ENCODE results near the gene PAQR4.

The PAQR4 gene

DNA sequence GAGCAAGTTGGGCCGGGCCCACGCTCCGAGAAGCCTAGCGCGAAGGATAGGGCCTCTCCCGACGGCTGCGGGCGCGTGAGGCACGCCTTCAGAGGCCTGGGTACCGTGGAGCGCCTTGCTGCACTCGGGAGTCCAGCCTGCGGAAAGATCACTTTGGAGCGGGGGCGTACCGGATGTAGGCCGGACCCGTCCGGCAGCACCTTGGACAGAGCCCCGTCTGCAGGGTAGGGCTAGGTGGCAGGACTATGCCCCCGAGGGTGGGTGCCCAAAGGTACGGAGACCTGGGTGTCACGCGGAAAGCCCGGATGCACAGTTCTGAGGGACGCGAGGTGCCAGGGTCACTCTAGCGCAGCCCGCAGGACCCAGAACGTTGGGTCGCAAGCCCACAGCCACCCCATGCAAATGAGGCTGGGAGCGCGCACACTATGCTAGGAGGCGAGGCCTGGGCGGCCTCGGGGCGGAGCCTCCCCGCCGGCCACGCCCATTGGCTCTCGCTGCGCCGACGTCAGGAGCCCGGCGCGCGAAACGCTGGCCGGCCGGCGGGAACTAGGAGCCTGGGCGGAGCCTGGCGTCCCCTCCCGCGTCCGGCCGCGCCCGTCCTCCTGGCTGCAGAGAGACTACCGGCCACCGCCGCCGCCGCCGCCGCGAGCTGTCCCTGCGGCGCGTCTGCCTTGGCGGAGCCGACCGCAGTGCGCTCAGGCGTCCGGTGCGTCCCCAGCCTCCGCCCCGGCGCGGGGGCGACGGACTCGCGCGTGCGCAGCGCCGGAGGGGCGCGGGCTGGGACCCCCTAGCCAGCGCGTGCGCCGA lies at the start of gene PAQR4:
Gene PAQR4 (plus strand): TSS at position 611 of the 807 bp plus-strand sequence. CDS start 327 bp downstream, outside the sequence.
- CTCF ChIA-PET = interaction anchor here (0.6 to 2.0 kb wide), 8 partner anchors 8 to 63 kb away, joined by 3 to 12 read pairs (median 5); partner anchors contain the start of gene PKMYT1
- POLR2A ChIA-PET = interaction anchor here (1.2 to 2.4 kb wide), 6 partner anchors 9 to 59 kb away, joined by 3 to 19 read pairs (median 6); partner anchors contain the start of genes PKMYT1 and TNFRSF12A
- TF ChIP-seq, protein P1, sequence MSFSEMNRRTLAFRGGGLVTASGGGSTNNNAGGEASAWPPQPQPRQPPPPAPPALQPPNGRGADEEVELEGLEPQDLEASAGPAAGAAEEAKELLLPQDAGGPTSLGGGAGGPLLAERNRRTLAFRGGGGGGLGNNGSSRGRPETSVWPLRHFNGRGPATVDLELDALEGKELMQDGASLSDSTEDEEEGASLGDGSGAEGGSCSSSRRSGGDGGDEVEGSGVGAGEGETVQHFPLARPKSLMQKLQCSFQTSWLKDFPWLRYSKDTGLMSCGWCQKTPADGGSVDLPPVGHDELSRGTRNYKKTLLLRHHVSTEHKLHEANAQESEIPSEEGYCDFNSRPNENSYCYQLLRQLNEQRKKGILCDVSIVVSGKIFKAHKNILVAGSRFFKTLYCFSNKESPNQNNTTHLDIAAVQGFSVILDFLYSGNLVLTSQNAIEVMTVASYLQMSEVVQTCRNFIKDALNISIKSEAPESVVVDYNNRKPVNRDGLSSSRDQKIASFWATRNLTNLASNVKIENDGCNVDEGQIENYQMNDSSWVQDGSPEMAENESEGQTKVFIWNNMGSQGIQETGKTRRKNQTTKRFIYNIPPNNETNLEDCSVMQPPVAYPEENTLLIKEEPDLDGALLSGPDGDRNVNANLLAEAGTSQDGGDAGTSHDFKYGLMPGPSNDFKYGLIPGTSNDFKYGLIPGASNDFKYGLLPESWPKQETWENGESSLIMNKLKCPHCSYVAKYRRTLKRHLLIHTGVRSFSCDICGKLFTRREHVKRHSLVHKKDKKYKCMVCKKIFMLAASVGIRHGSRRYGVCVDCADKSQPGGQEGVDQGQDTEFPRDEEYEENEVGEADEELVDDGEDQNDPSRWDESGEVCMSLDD (tag by site-specific recombination; IDR thresholded peaks at IDR 0.05) = no peak
- no peak for TF ChIP-seq ZNF311 (tag by site-specific recombination; IDR thresholded peaks at IDR 0.05; ENCODE audit: borderline replicate concordance)
- TF ChIP-seq ZNF2 (tag by site-specific recombination; IDR thresholded peaks at IDR 0.05) = peak; percentile 90
- TF ChIP-seq ZNF366 (tag by site-specific recombination; conservative IDR thresholded peaks at IDR 0.05) = no peak
- TF ChIP-seq ZFHX2 (tag by site-specific recombination; conservative IDR thresholded peaks at IDR 0.05) = peak; percentile 91
- no peak for TF ChIP-seq ZNF341 (tag by site-specific recombination; IDR thresholded peaks at IDR 0.05; ENCODE audit: low read depth)
- TF ChIP-seq, protein P2, sequence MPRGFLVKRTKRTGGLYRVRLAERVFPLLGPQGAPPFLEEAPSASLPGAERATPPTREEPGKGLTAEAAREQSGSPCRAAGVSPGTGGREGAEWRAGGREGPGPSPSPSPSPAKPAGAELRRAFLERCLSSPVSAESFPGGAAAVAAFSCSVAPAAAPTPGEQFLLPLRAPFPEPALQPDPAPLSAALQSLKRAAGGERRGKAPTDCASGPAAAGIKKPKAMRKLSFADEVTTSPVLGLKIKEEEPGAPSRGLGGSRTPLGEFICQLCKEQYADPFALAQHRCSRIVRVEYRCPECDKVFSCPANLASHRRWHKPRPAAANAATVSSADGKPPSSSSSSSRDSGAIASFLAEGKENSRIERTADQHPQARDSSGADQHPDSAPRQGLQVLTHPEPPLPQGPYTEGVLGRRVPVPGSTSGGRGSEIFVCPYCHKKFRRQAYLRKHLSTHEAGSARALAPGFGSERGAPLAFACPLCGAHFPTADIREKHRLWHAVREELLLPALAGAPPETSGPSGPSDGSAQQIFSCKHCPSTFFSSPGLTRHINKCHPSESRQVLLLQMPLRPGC (tag by site-specific recombination; IDR thresholded peaks at IDR 0.05) = peak; percentile 55; the same call in 1 of the 2 replicates
- TF ChIP-seq SP7 (tag by site-specific recombination; IDR thresholded peaks at IDR 0.05) = peak; percentile 87
- no peak for TF ChIP-seq ZNF23 (tag by site-specific recombination; IDR thresholded peaks at IDR 0.05; ENCODE audit: borderline replicate concordance)
- TF ChIP-seq, protein P3, sequence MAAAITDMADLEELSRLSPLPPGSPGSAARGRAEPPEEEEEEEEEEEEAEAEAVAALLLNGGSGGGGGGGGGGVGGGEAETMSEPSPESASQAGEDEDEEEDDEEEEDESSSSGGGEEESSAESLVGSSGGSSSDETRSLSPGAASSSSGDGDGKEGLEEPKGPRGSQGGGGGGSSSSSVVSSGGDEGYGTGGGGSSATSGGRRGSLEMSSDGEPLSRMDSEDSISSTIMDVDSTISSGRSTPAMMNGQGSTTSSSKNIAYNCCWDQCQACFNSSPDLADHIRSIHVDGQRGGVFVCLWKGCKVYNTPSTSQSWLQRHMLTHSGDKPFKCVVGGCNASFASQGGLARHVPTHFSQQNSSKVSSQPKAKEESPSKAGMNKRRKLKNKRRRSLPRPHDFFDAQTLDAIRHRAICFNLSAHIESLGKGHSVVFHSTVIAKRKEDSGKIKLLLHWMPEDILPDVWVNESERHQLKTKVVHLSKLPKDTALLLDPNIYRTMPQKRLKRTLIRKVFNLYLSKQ (tag by site-specific recombination; IDR thresholded peaks at IDR 0.05; ENCODE audit: borderline replicate concordance) = no peak
- TF ChIP-seq, protein P4, sequence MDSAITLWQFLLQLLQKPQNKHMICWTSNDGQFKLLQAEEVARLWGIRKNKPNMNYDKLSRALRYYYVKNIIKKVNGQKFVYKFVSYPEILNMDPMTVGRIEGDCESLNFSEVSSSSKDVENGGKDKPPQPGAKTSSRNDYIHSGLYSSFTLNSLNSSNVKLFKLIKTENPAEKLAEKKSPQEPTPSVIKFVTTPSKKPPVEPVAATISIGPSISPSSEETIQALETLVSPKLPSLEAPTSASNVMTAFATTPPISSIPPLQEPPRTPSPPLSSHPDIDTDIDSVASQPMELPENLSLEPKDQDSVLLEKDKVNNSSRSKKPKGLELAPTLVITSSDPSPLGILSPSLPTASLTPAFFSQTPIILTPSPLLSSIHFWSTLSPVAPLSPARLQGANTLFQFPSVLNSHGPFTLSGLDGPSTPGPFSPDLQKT (IDR thresholded peaks at IDR 0.05; ENCODE audit: borderline replicate concordance, low read depth, low read length) = no peak
- TF ChIP-seq ZSCAN23 (tag by site-specific recombination; IDR thresholded peaks at IDR 0.05) = no peak
- TF ChIP-seq ZNF146 (tag by site-specific recombination; IDR thresholded peaks at IDR 0.05) = no peak
- peak; percentile 47; the same call in 1 of the 2 replicates for TF ChIP-seq ZBTB48 (tag by site-specific recombination; IDR thresholded peaks at IDR 0.05)
- 0 out of 2 replicates have a peak, but pooled peaks have one; percentile 31 for TF ChIP-seq IKZF3 (tag by site-specific recombination; IDR thresholded peaks at IDR 0.05)
- no peak for TF ChIP-seq ZNF214 (tag by site-specific recombination; IDR thresholded peaks at IDR 0.05; ENCODE audit: borderline replicate concordance)
- no peak for TF ChIP-seq ZNF677 (tag by site-specific recombination; IDR thresholded peaks at IDR 0.05)
- peak; percentile 73 for TF ChIP-seq ZNF629 (tag by site-specific recombination; IDR thresholded peaks at IDR 0.05)
- no peak for TF ChIP-seq ZNF114 (tag by site-specific recombination; IDR thresholded peaks at IDR 0.05)
- TF ChIP-seq ZNF747 (tag by site-specific recombination; IDR thresholded peaks at IDR 0.05) = no peak
- no peak for TF ChIP-seq ZNF514 (tag by site-specific recombination; IDR thresholded peaks at IDR 0.05)
- TF ChIP-seq ZNF24 (tag by site-specific recombination; IDR thresholded peaks at IDR 0.05) = 0 out of 2 replicates have a peak, but pooled peaks have one; percentile 50
- TF ChIP-seq ZNF660 (tag by site-specific recombination; IDR thresholded peaks at IDR 0.05) = peak; percentile 28; the same call in 1 of the 2 replicates
- TF ChIP-seq, protein P5, sequence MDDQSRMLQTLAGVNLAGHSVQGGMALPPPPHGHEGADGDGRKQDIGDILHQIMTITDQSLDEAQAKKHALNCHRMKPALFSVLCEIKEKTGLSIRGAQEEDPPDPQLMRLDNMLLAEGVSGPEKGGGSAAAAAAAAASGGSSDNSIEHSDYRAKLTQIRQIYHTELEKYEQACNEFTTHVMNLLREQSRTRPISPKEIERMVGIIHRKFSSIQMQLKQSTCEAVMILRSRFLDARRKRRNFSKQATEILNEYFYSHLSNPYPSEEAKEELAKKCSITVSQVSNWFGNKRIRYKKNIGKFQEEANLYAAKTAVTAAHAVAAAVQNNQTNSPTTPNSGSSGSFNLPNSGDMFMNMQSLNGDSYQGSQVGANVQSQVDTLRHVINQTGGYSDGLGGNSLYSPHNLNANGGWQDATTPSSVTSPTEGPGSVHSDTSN (CRISPR knock-in tag; IDR thresholded peaks at IDR 0.05) = peak; percentile 97
- TF ChIP-seq, protein P6, sequence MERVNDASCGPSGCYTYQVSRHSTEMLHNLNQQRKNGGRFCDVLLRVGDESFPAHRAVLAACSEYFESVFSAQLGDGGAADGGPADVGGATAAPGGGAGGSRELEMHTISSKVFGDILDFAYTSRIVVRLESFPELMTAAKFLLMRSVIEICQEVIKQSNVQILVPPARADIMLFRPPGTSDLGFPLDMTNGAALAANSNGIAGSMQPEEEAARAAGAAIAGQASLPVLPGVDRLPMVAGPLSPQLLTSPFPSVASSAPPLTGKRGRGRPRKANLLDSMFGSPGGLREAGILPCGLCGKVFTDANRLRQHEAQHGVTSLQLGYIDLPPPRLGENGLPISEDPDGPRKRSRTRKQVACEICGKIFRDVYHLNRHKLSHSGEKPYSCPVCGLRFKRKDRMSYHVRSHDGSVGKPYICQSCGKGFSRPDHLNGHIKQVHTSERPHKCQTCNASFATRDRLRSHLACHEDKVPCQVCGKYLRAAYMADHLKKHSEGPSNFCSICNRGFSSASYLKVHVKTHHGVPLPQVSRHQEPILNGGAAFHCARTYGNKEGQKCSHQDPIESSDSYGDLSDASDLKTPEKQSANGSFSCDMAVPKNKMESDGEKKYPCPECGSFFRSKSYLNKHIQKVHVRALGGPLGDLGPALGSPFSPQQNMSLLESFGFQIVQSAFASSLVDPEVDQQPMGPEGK (tag by site-specific recombination; IDR thresholded peaks at IDR 0.05) = peak; percentile 98
- TF ChIP-seq ZFP3 (tag by site-specific recombination; IDR thresholded peaks at IDR 0.05; ENCODE audit: low read depth) = no peak
- TF ChIP-seq ZNF292 (tag by site-specific recombination; IDR thresholded peaks at IDR 0.05; ENCODE audit: borderline replicate concordance, low read depth) = no peak

More for the DNA sequence above, at the start of gene PAQR4:
- Histone ChIP-seq H3K27ac (ENCODE audit: extremely low read depth, low read depth, low read length) (peak within 1 kb of the TSS; percentile 80), H3K4me3 (ENCODE audit: low read depth, low read length) (peak within 1 kb of the TSS; percentile 74), H3K9me3 (ENCODE audit: control insufficient read depth, insufficient read depth, low read depth, low read length) (no peaks in the 10 kb centered on the region), H3K36me3 (ENCODE audit: control insufficient read depth in 2 of 2, insufficient read depth in 1 of 2, low read length in 2 of 2) (peaks cover 0 to 31% of the 10 kb centered on the region in 2 experiments; a peak in 1 of 3 replicates), H3K4me1 (ENCODE audit: control insufficient read depth, insufficient read depth, low read length) (peaks cover 12% of the 10 kb centered on the region)

Measured in HEK293 (cell line).